Endothelial cell of coronary artery (primary cell): ENCODE results near the gene ZNF776. TPM values are rescaled to one million over a fixed set of nuclear protein-coding genes. Genes with fewer than 3 reads are reported as not detected.

Experiments used
- total RNA-seq: library from RNA; depleted of rRNA; stranded (reverse); fragments of >200 nt; gene quantifications from 2 replicates; pipeline ENCODE4 v1.2.3, GENCODE V29; 2014

ZNF776 gene
- 17.5 and 18.3 TPM in 2 replicates for total RNA-seq

GRCh38 chr19:57746580-57747471, at the start of gene ZNF776:
Gene ZNF776, plus strand, starts transcription at chr19:57746815. Its CDS starts 244 bp downstream, at chr19:57747059.

GRCh38 chr19:57708641-57709361, 37.8 kb upstream of the ZNF776 start, which contains the start of gene ZNF154:
Gene ZNF154, minus strand, starts transcription at chr19:57709204. Its CDS starts 233 bp downstream, at chr19:57708971.

GRCh38 chr19:57769345-57770131, 22.9 kb downstream of the ZNF776 start, which contains the start of gene ZNF586:
Gene ZNF586, plus strand, starts transcription at chr19:57769676. Its CDS starts 167 bp downstream, at chr19:57769843.

Other genes starting within 250 kb of the ZNF776 start
- gene ZNF773, start 246.9 kb upstream of the ZNF776 start, total RNA-seq: 5.8 and 9.9 TPM in 2 replicates
- 3.5 and 4.7 TPM in 2 replicates for gene ZNF549, start 219.5 kb upstream of the ZNF776 start, total RNA-seq
- gene ZNF550, start 187.0 kb upstream of the ZNF776 start, total RNA-seq: 4.9 and 7.2 TPM in 2 replicates
- 3.8 TPM in 2 replicates for gene ZNF416, start 167.9 kb upstream of the ZNF776 start, total RNA-seq
- gene ZIK1, start 162.7 kb upstream of the ZNF776 start, total RNA-seq: 1.1 and 5.5 TPM in 2 replicates
- 3.3 and 3.7 TPM in 2 replicates for gene ZNF530, start 146.9 kb upstream of the ZNF776 start, total RNA-seq
- gene ZNF134, start 132.6 kb upstream of the ZNF776 start, total RNA-seq: 13.9 and 16.3 TPM in 2 replicates
- 8.7 and 12.0 TPM in 2 replicates for gene ZNF211, start 113.6 kb upstream of the ZNF776 start, total RNA-seq
- gene ZSCAN4, start 77.9 kb upstream of the ZNF776 start, total RNA-seq: not detected in 2 replicates
- 6.9 and 7.0 TPM in 2 replicates for gene ZNF551, start 64.8 kb upstream of the ZNF776 start, total RNA-seq
- 0.27 and 2.4 TPM in 2 replicates for gene ZNF154, start 37.6 kb upstream of the ZNF776 start, total RNA-seq
- gene ZNF671, start 19.2 kb upstream of the ZNF776 start, total RNA-seq: 4.3 and 6.6 TPM in 2 replicates
- 10.3 and 17.8 TPM in 2 replicates for gene ZNF586, start 22.9 kb downstream of the ZNF776 start, total RNA-seq
- gene ZNF552, start 68.1 kb downstream of the ZNF776 start, total RNA-seq: 5.4 and 5.5 TPM in 2 replicates
- gene ZNF587B, start 83.5 kb downstream of the ZNF776 start, total RNA-seq: 20.2 and 34.4 TPM in 2 replicates
- 26.0 and 31.2 TPM in 2 replicates for gene ZNF587, start 103.0 kb downstream of the ZNF776 start, total RNA-seq
- gene ZNF814, start 142.2 kb downstream of the ZNF776 start, total RNA-seq: 3.8 and 7.2 TPM in 2 replicates
- 13.1 and 16.8 TPM in 2 replicates for gene ZNF417, start 169.8 kb downstream of the ZNF776 start, total RNA-seq
- gene ZNF418, start 188.6 kb downstream of the ZNF776 start, total RNA-seq: 3.1 and 8.8 TPM in 2 replicates
- 3.6 and 4.1 TPM in 2 replicates for gene ZNF256, start 200.9 kb downstream of the ZNF776 start, total RNA-seq
- 0.09 and 0.18 TPM in 2 replicates for gene C19orf18, start 227.7 kb downstream of the ZNF776 start, total RNA-seq